ENCODE data around the gene CHST8.

GRCh38 chr19:33812388-33813330, 190.9 kb downstream of the CHST8 start:
- 0 out of 4 replicates have a peak, but pooled peaks of 1 of the 2 experiments have one; percentile 11 for TF ChIP-seq CTCF (conservative IDR thresholded peaks at IDR 0.05; ENCODE audit: low read depth in 2 of 2)
- no peak for TF ChIP-seq EZH2phosphoT487 (IDR thresholded peaks at IDR 0.05; ENCODE audit: unreplicated experiment)
- TF ChIP-seq REST (IDR thresholded peaks at IDR 0.05; ENCODE audit: unreplicated experiment): no peak
- no peak for TF ChIP-seq EZH2 (IDR thresholded peaks at IDR 0.05; ENCODE audit: low read depth, unreplicated experiment)

All from GM23338 (cell line).